SK-N-SH (cell line): ENCODE data around the gene ZFPL1. TPM values are rescaled to one million over a fixed set of nuclear protein-coding genes. Genes with fewer than 3 reads are reported as not detected.

Source experiments
- CTCF ChIA-PET: fragments of 300-600, 350-600 bp; formaldehyde crosslinking; extraction: SDS; loops from one replicate; lab custom pipeline; 2021; lab: Yijun Ruan, JAX
- POLR2A ChIA-PET: fragments of 350-600 bp; sonication (Branson Sonifier 250); formaldehyde crosslinking; extraction: SDS; loops from one replicate; lab custom pipeline; 2020; ENCODE audit warnings: antibody characterized with exemption, inconsistent platforms; lab: Yijun Ruan, JAX
- DNase-seq: peaks from one replicate; pipeline ENCODE4 v3.0.0; 2012
- H2AFZ ChIP-seq: fragments of 200-600 bp; sonication (generic); 2 replicates; pipeline ENCODE4 v1.8.1; 2016; ENCODE audit warnings: antibody characterized with exemption, mild to moderate bottlenecking, low read depth
- H3F3A ChIP-seq: fragments of 200-600 bp; sonication (generic); replicated peaks from 2 replicates; pipeline ENCODE3; 2016; ENCODE audit warnings: antibody characterized with exemption, mild to moderate bottlenecking; ENCODE audit not compliant: insufficient read depth
- H3K27ac ChIP-seq, 2 experiments: fragments of 200-500 bp in 1 of 2; fragments of 200-600 bp in 1 of 2; sonication (Bioruptor generic) in 1 of 2; sonication (generic), shearing (Covaris generic) in 1 of 2; 2 replicates each; pipeline versions ENCODE4 v1.5.1 to v1.6.1; 2014 to 2016; ENCODE audit warnings: low read depth in 2 of 2, inconsistent platforms in 1 of 2, low read length in 1 of 2, mild to moderate bottlenecking in 1 of 2, mixed read lengths in 1 of 2
- H3K27me3 ChIP-seq: fragments of 200-600 bp; sonication (generic), shearing (Covaris generic); 2 replicates; pipeline ENCODE4 v1.6.1; 2016; ENCODE audit warnings: mixed run types; ENCODE audit not compliant: insufficient read depth
- H3K36me3 ChIP-seq, 2 experiments: fragments of 200-500 bp in 1 of 2; fragments of 200-600 bp in 1 of 2; sonication (Bioruptor generic) in 1 of 2; sonication (generic) in 1 of 2; replicated peaks in 1 of 2; 2 replicates each; pipeline versions ENCODE3 to v1.5.1; 2014 to 2016; ENCODE audit warnings: low read length in 1 of 2, mild to moderate bottlenecking in 1 of 2; ENCODE audit not compliant: insufficient read depth in 2 of 2, control insufficient read depth in 1 of 2
- H3K4me1 ChIP-seq, 2 experiments: fragments of 200-500 bp in 1 of 2; fragments of 200-600 bp in 1 of 2; sonication (Bioruptor generic) in 1 of 2; sonication (generic), shearing (Covaris generic) in 1 of 2; 2 replicates each; pipeline versions ENCODE4 v1.5.1 to v1.6.1; 2014 to 2016; ENCODE audit warnings: low read depth in 1 of 2, low read length in 1 of 2, mixed run types in 1 of 2; ENCODE audit not compliant: insufficient read depth in 2 of 2, control insufficient read depth in 1 of 2
- H3K4me2 ChIP-seq: fragments of 200-600 bp; sonication (generic), shearing (Covaris generic); 2 replicates; pipeline ENCODE4 v1.6.1; 2017; ENCODE audit warnings: mixed run types
- H3K4me3 ChIP-seq, 2 experiments: fragments of 200-500 bp in 1 of 2; fragments of 200-600 bp in 1 of 2; sonication (Bioruptor generic) in 1 of 2; sonication (generic), shearing (Covaris generic) in 1 of 2; 2 replicates each; pipeline versions ENCODE4 v1.5.1 to v1.8.1; 2014 to 2016; ENCODE audit warnings: low read depth in 2 of 2, inconsistent platforms in 1 of 2, low read length in 1 of 2, mild to moderate bottlenecking in 1 of 2, mixed read lengths in 1 of 2, moderate library complexity in 1 of 2
- H3K79me2 ChIP-seq: fragments of 200-600 bp; sonication (generic); 2 replicates; pipeline ENCODE4 v1.8.1; 2017; ENCODE audit warnings: mild to moderate bottlenecking; ENCODE audit not compliant: insufficient read depth
- H3K9ac ChIP-seq: fragments of 200-600 bp; sonication (generic); 2 replicates; pipeline ENCODE4 v1.6.1; 2017; ENCODE audit warnings: mixed run types
- H3K9me2 ChIP-seq: fragments of 200-600 bp; sonication (generic); 2 replicates; pipeline ENCODE4 v1.6.1; 2017; ENCODE audit warnings: mixed run types
- H3K9me3 ChIP-seq: fragments of 200-600 bp; sonication (generic); 2 replicates; pipeline ENCODE4 v1.6.1; 2017; ENCODE audit warnings: mixed run types, mild to moderate bottlenecking, moderate library complexity
- H4K20me1 ChIP-seq: fragments of 200-600 bp; sonication (generic); 2 replicates; pipeline ENCODE4 v1.6.1; 2017; ENCODE audit warnings: mild to moderate bottlenecking, mixed run types; ENCODE audit not compliant: insufficient read depth
- CHD2 ChIP-seq: fragments of 150-350 bp; IDR thresholded peaks from 2 replicates; pipeline ENCODE4 v1.6.1; 2018; ENCODE audit warnings: low read length; ENCODE audit not compliant: partially characterized antibody
- ELF1 ChIP-seq: IDR thresholded peaks from 2 replicates; pipeline ENCODE4 v1.4.0; 2012
- EP300 ChIP-seq, 2 experiments: IDR thresholded peaks; 2 replicates each; pipeline versions ENCODE4 v1.4.0 to v1.6.1; 2012; ENCODE audit warnings: borderline replicate concordance in 1 of 2, low read depth in 1 of 2, low read length in 1 of 2
- GABPA ChIP-seq: IDR thresholded peaks from 2 replicates; pipeline ENCODE4 v1.4.0; 2012; ENCODE audit warnings: low read depth, mild to moderate bottlenecking
- MEF2A ChIP-seq: IDR thresholded peaks from 2 replicates; pipeline ENCODE4 v1.4.0; 2012; ENCODE audit warnings: low read depth, borderline replicate concordance
- MXI1 ChIP-seq: IDR thresholded peaks from 2 replicates; pipeline ENCODE4 v1.6.1; 2012; ENCODE audit warnings: mild to moderate bottlenecking, low read depth, low read length, improper control_type of control experiment
- NRF1 ChIP-seq: IDR thresholded peaks from 2 replicates; pipeline ENCODE4 v1.6.1; 2012; ENCODE audit warnings: low read depth, mild to moderate bottlenecking, low read length
- POLR2AphosphoS5 ChIP-seq: IDR thresholded peaks from 2 replicates; pipeline ENCODE4 v1.6.1; 2012; ENCODE audit warnings: low read depth, low read length
- RAD21 ChIP-seq: IDR thresholded peaks from 2 replicates; pipeline ENCODE4 v1.6.1; 2012; ENCODE audit warnings: mild to moderate bottlenecking, low read length
- RCOR1 ChIP-seq: fragments of 150-350 bp; IDR thresholded peaks from 2 replicates; pipeline ENCODE4 v1.6.1; 2017; ENCODE audit warnings: antibody characterized with exemption, low read length
- RFX5 ChIP-seq: IDR thresholded peaks from 2 replicates; pipeline ENCODE4 v1.6.1; 2012; ENCODE audit warnings: mild to moderate bottlenecking, improper control_type of control experiment, low read length
- RXRA ChIP-seq: IDR thresholded peaks from 2 replicates; pipeline ENCODE4 v1.4.0; 2012; ENCODE audit warnings: low read depth, mild to moderate bottlenecking, borderline replicate concordance
- TCF12 ChIP-seq: IDR thresholded peaks from 2 replicates; pipeline ENCODE4 v1.4.0; 2012
- TEAD4 ChIP-seq: IDR thresholded peaks from 2 replicates; pipeline ENCODE4 v1.4.0; 2012; ENCODE audit warnings: mild to moderate bottlenecking, borderline replicate concordance; ENCODE audit not compliant: insufficient read depth
- YY1 ChIP-seq: IDR thresholded peaks from 2 replicates; pipeline ENCODE4 v1.4.0; 2012; ENCODE audit warnings: low read depth, mild to moderate bottlenecking
- whole genome bisulfite sequencing: methylation state at CpG from one replicate; pipeline ENCODE4 v1.1.6; 2017; ENCODE audit warnings: low lambda C conversion rate; 5-methylcytosine and 5-hydroxymethylcytosine counted together
- polyA plus RNA-seq, 3 experiments: library from polyadenylated mRNA; depleted of rRNA; stranded (reverse); fragments of >200 nt; gene quantifications; 2 replicates each; pipeline ENCODE4 v1.2.3, GENCODE V29; 2012
- TF ChIP-seq, protein P1 (sequence below): fragments of 150-350 bp; IDR thresholded peaks from 2 replicates; pipeline ENCODE4 v1.6.1; 2017; ENCODE audit warnings: antibody characterized with exemption, low read length, low read depth, borderline replicate concordance
- TF ChIP-seq, protein P2 (sequence below): fragments of 150-350 bp; IDR thresholded peaks from 2 replicates; pipeline ENCODE4 v1.6.1; 2016; ENCODE audit warnings: mild to moderate bottlenecking, low read depth, low read length
- TF ChIP-seq, protein P3 (sequence below): IDR thresholded peaks from 2 replicates; pipeline ENCODE4 v1.4.0; 2012; ENCODE audit warnings: low read depth
- TF ChIP-seq, protein P4 (sequence below): IDR thresholded peaks from 2 replicates; pipeline ENCODE4; 2012

The ZFPL1 gene
- polyA plus RNA-seq, 1 of the 3 experiments (the other 2 are of a cell fraction): 75.9 TPM

DNA sequence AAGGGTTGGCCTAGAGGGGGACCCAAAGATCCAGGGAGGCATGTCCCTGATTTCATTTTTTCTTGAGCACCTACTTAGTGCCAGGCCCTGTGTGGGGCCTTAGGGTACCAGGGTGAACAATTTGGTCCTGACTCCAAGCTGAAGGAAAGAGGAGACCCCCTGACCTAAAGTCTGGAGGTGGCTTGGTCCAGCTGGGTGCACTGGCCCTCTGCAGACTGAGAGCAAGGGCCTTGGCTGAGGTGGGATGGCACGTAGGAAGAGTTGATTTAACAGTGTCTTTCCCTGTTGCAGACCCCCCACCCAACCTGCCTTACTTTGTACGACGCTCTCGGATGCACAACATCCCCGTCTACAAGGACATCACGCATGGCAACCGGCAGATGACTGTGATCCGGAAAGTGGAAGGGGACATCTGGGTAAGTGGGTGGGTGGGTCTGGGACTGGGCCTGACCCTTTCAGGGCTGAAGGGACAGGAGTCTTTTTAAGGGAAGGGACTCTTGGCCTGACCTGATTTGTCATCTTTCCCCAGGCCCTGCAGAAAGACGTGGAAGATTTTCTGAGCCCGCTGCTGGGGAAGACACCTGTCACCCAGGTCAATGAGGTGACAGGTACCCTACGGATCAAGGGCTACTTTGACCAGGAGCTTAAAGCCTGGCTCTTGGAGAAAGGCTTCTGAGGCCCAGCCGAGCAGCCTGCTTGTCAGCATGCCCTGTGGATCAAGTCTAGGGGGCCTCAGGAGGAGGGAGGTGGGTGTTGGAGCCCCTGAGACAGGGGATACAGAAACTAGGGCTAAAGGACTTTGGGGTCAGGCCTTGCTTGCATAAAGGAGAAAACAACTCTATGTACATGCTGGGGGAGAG is 41.4 kb downstream of the ZFPL1 start:
- Histone ChIP-seq H4K20me1 (no peaks in the 10 kb centered on the region), H3K27me3 (no peaks in the 10 kb centered on the region), H3F3A (peaks cover 11% of the 10 kb centered on the region), H3K9me3 (no peaks in the 10 kb centered on the region), H3K9me2 (no peaks in the 10 kb centered on the region), H3K79me2 (peaks cover 47% of the 10 kb centered on the region), H2AFZ (no peak overlapping the region), H3K27ac (no peak overlapping the region), H3K4me1 (peaks cover 8 to 12% of the 10 kb centered on the region in 2 experiments; a peak in 3 of 4 replicates), H3K4me3 (no peak overlapping the region), H3K4me2 (no peak overlapping the region), H3K36me3 (peaks cover 15 to 64% of the 10 kb centered on the region in 2 experiments), H3K9ac (no peak overlapping the region)
- no peak for TF ChIP-seq EP300 (IDR thresholded peaks at IDR 0.05; ENCODE audit: borderline replicate concordance in 1 of 2, low read depth in 1 of 2, low read length in 1 of 2)
- TF ChIP-seq MXI1: no peak
- TF ChIP-seq ELF1: no peak
- TF ChIP-seq MEF2A: no peak
- no peak for TF ChIP-seq YY1
- no peak for TF ChIP-seq RFX5
- TF ChIP-seq GABPA: no peak
- no peak for TF ChIP-seq RCOR1
- TF ChIP-seq RAD21: no peak
- TF ChIP-seq TEAD4: no peak
- no peak for TF ChIP-seq NRF1
- TF ChIP-seq, protein P1, sequence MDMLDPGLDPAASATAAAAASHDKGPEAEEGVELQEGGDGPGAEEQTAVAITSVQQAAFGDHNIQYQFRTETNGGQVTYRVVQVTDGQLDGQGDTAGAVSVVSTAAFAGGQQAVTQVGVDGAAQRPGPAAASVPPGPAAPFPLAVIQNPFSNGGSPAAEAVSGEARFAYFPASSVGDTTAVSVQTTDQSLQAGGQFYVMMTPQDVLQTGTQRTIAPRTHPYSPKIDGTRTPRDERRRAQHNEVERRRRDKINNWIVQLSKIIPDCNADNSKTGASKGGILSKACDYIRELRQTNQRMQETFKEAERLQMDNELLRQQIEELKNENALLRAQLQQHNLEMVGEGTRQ: no peak
- no peak for TF ChIP-seq TCF12
- no peak for TF ChIP-seq CHD2
- TF ChIP-seq, protein P2, sequence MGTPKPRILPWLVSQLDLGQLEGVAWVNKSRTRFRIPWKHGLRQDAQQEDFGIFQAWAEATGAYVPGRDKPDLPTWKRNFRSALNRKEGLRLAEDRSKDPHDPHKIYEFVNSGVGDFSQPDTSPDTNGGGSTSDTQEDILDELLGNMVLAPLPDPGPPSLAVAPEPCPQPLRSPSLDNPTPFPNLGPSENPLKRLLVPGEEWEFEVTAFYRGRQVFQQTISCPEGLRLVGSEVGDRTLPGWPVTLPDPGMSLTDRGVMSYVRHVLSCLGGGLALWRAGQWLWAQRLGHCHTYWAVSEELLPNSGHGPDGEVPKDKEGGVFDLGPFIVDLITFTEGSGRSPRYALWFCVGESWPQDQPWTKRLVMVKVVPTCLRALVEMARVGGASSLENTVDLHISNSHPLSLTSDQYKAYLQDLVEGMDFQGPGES: no peak
- no peak for TF ChIP-seq POLR2AphosphoS5
- TF ChIP-seq, protein P3, sequence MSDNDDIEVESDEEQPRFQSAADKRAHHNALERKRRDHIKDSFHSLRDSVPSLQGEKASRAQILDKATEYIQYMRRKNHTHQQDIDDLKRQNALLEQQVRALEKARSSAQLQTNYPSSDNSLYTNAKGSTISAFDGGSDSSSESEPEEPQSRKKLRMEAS: no peak
- no peak for TF ChIP-seq RXRA
- TF ChIP-seq, protein P4, sequence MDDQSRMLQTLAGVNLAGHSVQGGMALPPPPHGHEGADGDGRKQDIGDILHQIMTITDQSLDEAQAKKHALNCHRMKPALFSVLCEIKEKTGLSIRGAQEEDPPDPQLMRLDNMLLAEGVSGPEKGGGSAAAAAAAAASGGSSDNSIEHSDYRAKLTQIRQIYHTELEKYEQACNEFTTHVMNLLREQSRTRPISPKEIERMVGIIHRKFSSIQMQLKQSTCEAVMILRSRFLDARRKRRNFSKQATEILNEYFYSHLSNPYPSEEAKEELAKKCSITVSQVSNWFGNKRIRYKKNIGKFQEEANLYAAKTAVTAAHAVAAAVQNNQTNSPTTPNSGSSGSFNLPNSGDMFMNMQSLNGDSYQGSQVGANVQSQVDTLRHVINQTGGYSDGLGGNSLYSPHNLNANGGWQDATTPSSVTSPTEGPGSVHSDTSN: no peak
- POLR2A ChIA-PET: interaction anchor here (1.2 kb wide), 1 partner anchor 9 kb away, joined by 4 read pairs; the partner anchor contains the start of gene SYVN1
- CTCF ChIA-PET: interaction anchor here (0.9 to 2.0 kb wide), 2 partner anchors 8 to 13 kb away, joined by 3 to 10 read pairs; partner anchors contain the start of genes TM7SF2 and ZNHIT2
- 86% methylated on average over 12 of the region's 12 CpGs for WGBS
- DNase-seq: no peak
